Endothelial cell of umbilical vein (primary cell): ENCODE measurements around the gene NEURL1B. TPM values are rescaled to one million over a fixed set of nuclear protein-coding genes. Genes with fewer than 3 reads are reported as not detected.

Experiments used
- BruUV-seq: library from RNA; stranded (reverse); fragments of 400-500 nt; replicated peaks from 2 replicates; lab custom pipeline; 2021; lab: Mats Ljungman, UMichigan
- CTCF ChIA-PET: fragments of 300-600, 350-600 bp; sonication (Branson Sonifier 250); formaldehyde crosslinking; loops from one replicate; lab custom pipeline; 2021; ENCODE audit warnings: antibody characterized with exemption, inconsistent platforms; lab: Charles Lee
- POLR2A ChIA-PET: fragments of 300-600, 350-600 bp; sonication (Branson Sonifier 250); formaldehyde crosslinking; loops from one replicate; lab custom pipeline; 2021; ENCODE audit warnings: antibody characterized with exemption, inconsistent platforms; lab: Charles Lee
- DNase-seq: peaks from one replicate; pipeline ENCODE4 v3.0.0-alpha.2; 2011; ENCODE audit warnings: low read depth, low spot score
- FAIRE-seq: peaks from 2 replicates; lab custom pipeline; 2011; peaks lifted over from hg19 to GRCh38; lab: Jason Lieb, UNC
- H2AFZ ChIP-seq: 2 replicates; pipeline ENCODE4 v1.6.0; 2012; ENCODE audit warnings: low read depth, low read length, control low read depth, inconsistent platforms
- H3K27ac ChIP-seq: 2 replicates; pipeline ENCODE4 v1.5.1; 2011; ENCODE audit warnings: low read depth, mild to moderate bottlenecking, control low read depth, low read length, moderate library complexity; ENCODE audit not compliant: insufficient read depth
- H3K27me3 ChIP-seq, 2 experiments: 2 replicates each; pipeline versions ENCODE4 v1.6.0 to v1.6.1; 2011; ENCODE audit warnings: low read length in 2 of 2, mixed read lengths in 1 of 2; ENCODE audit not compliant: control insufficient read depth in 2 of 2, insufficient read depth in 2 of 2
- H3K36me3 ChIP-seq, 2 experiments: 2 replicates in 1 of 2; 3 replicates in 1 of 2; pipeline ENCODE4 v1.5.1; 2011; ENCODE audit warnings: low read length in 2 of 2, mild to moderate bottlenecking in 1 of 2, moderate library complexity in 1 of 2; ENCODE audit not compliant: control insufficient read depth in 2 of 2, insufficient read depth in 2 of 2; ENCODE audit errors: extremely low read depth in 1 of 2
- H3K4me1 ChIP-seq: 3 replicates; pipeline ENCODE4 v1.5.1; 2011; ENCODE audit warnings: mild to moderate bottlenecking, low read length; ENCODE audit not compliant: control insufficient read depth, insufficient read depth; ENCODE audit errors: extremely low read depth
- H3K4me2 ChIP-seq: 2 replicates; pipeline ENCODE4 v1.6.1; 2011; ENCODE audit warnings: low read length, control low read depth, mixed read lengths; ENCODE audit not compliant: insufficient read depth
- H3K4me3 ChIP-seq, 3 experiments: fragments of 200-600 bp in 1 of 3; sonication (generic), shearing (Covaris generic) in 1 of 3; replicated peaks in 1 of 3; 2 replicates each; pipeline ENCODE4 v1.5.1; 2011 to 2016; ENCODE audit warnings: control low read depth in 3 of 3, low read length in 3 of 3, mild to moderate bottlenecking in 2 of 3, inconsistent platforms in 1 of 3, low read depth in 1 of 3, moderate library complexity in 1 of 3; ENCODE audit not compliant: insufficient read depth in 1 of 3
- H3K79me2 ChIP-seq: 2 replicates; pipeline ENCODE4 v1.6.0; 2012; ENCODE audit warnings: low read length, inconsistent platforms; ENCODE audit not compliant: control insufficient read depth, insufficient read depth
- H3K9ac ChIP-seq: replicated peaks from 2 replicates; pipeline ENCODE3; 2011; ENCODE audit warnings: low read length, control low read depth; ENCODE audit not compliant: insufficient read depth; ENCODE audit errors: extremely low read depth
- H3K9me1 ChIP-seq: replicated peaks from 3 replicates; pipeline ENCODE4 v1.6.0; 2011; ENCODE audit warnings: mild to moderate bottlenecking, low read length; ENCODE audit not compliant: control insufficient read depth, insufficient read depth; ENCODE audit errors: extremely low read depth
- H3K9me3 ChIP-seq: replicated peaks from 2 replicates; pipeline ENCODE4 v1.5.1; 2012; ENCODE audit warnings: low read length, inconsistent platforms; ENCODE audit not compliant: control insufficient read depth, insufficient read depth
- H4K20me1 ChIP-seq: replicated peaks from 2 replicates; pipeline ENCODE3; 2011; ENCODE audit warnings: mild to moderate bottlenecking, low read length; ENCODE audit not compliant: control insufficient read depth, insufficient read depth; ENCODE audit errors: extremely low read depth
- CTCF ChIP-seq, 2 donors: IDR thresholded peaks; 1 replicate in 1 of 2; 2 replicates in 1 of 2; pipeline ENCODE4 v1.5.1; 2011; ENCODE audit warnings: low read length in 2 of 2, mild to moderate bottlenecking in 2 of 2, moderate library complexity in 2 of 2, control low read depth in 1 of 2, inconsistent platforms in 1 of 2, low read depth in 1 of 2; ENCODE audit not compliant: insufficient read depth in 1 of 2; ENCODE audit errors: extremely low read depth in 1 of 2
- EZH2 ChIP-seq: IDR thresholded peaks from 2 replicates; pipeline ENCODE4 v1.6.1; 2012; ENCODE audit warnings: borderline replicate concordance, low read depth, mild to moderate bottlenecking, moderate library complexity, low read length, inconsistent platforms; ENCODE audit not compliant: severe bottlenecking
- FOS ChIP-seq: IDR thresholded peaks from 2 replicates; pipeline ENCODE4 v1.6.1; 2011; ENCODE audit warnings: mild to moderate bottlenecking, low read length, moderate library complexity, borderline replicate concordance; ENCODE audit not compliant: insufficient read depth
- GATA2 ChIP-seq: IDR thresholded peaks from 2 replicates; pipeline ENCODE4 v1.7.0; 2011; ENCODE audit warnings: low read depth, mild to moderate bottlenecking, moderate library complexity, mixed read lengths, low read length; ENCODE audit not compliant: insufficient read length, insufficient read depth
- JUN ChIP-seq: IDR thresholded peaks from 2 replicates; pipeline ENCODE4 v1.6.1; 2011; ENCODE audit warnings: borderline replicate concordance, low read depth; ENCODE audit not compliant: insufficient read length, insufficient read depth
- POLR2A ChIP-seq: IDR thresholded peaks from 2 replicates; pipeline ENCODE4 v1.6.1; 2012; ENCODE audit warnings: low read depth, mild to moderate bottlenecking, control low read depth, low read length
- dilution Hi-C: fragments of 300-500 bp; cut with MboI; formaldehyde crosslinking; loops from one replicate; pipeline ENCODE4 v1.15.0; 2019; ENCODE audit warnings: low sequenced_read_pairs; ENCODE audit not compliant: extremely low pct_ligation_motif_present
- intact Hi-C: fragments of 100-400 bp; cut with micrococcal nuclease; formaldehyde crosslinking; loops from one replicate; pipeline ENCODE4 v1.10.0; 2022
- polyA plus RNA-seq, 4 experiments: library from polyadenylated mRNA; depleted of rRNA in 3 of 4; stranded (reverse) in 3 of 4; unstranded in 1 of 4; fragments of >200 nt; gene quantifications; 2 replicates each; pipeline versions ENCODE4 v1.2.1 to v1.2.3, GENCODE V29; 2011 to 2012; ENCODE audit warnings: missing spikeins in 1 of 4
- total RNA-seq: library from RNA; stranded (reverse); gene quantifications from 2 replicates; pipeline ENCODE4 v1.2.3, GENCODE V29; 2021

Gene NEURL1B
- total and polyA plus RNA-seq, 2 donors (not counting 3 experiments of a cell fraction or from before 2014, with no cell fraction given), result 0.44 to 1.6 TPM

GRCh38 chr5:172594867-172595466, 46.1 kb upstream of the NEURL1B start:
- TF ChIP-seq GATA2 (no peak), POLR2A (no peak), CTCF (IDR thresholded peaks at IDR 0.05; ENCODE audit: extremely low read depth in 1 of 2, insufficient read depth in 1 of 2, low read depth in 1 of 2, low read length in 2 of 2) (no peak), EZH2 (no peak), FOS (no peak), JUN (no peak)
- no peak overlapping the region for H3K4me2 ChIP-seq
- no peaks in the 10 kb centered on the region for H3K4me1 ChIP-seq
- DNase-seq (no peak), FAIRE-seq (no peak)
- H3K9me3 ChIP-seq, result no peaks in the 10 kb centered on the region
- dilution Hi-C loops, result no loop called here
- no peaks in the 10 kb centered on the region for H4K20me1 ChIP-seq
- H3K4me3 ChIP-seq, result no peak overlapping the region
- H3K36me3 ChIP-seq, result no peaks in the 10 kb centered on the region
- H3K27ac ChIP-seq, result no peak overlapping the region
- H2AFZ ChIP-seq, result no peak overlapping the region
- no peaks in the 10 kb centered on the region for H3K9me1 ChIP-seq
- BruUV-seq, result no TSS peak
- intact Hi-C loops, result no loop called here
- H3K79me2 ChIP-seq, result no peaks in the 10 kb centered on the region
- POLR2A ChIA-PET, result no interaction called here
- H3K9ac ChIP-seq, result no peak overlapping the region
- CTCF ChIA-PET, result no interaction called here
- no peaks in the 10 kb centered on the region for H3K27me3 ChIP-seq
